GM18517 (cell line): ENCODE data around the gene KLHL35.
"Not testable (repeated sequence)": the region's sequence is repeated elsewhere in the genome, so short reads cannot be mapped to it uniquely, and the experiment has no call there.

ENCODE experiments used
- ATAC-seq: cut with Tn5 transposase; IDR thresholded peaks from one replicate; pipeline ENCODE4 v1.9.1; 2021; ENCODE audit warnings: mild to moderate bottlenecking, moderate library complexity; ENCODE audit not compliant: unreplicated experiment

The KLHL35 gene

DNA sequence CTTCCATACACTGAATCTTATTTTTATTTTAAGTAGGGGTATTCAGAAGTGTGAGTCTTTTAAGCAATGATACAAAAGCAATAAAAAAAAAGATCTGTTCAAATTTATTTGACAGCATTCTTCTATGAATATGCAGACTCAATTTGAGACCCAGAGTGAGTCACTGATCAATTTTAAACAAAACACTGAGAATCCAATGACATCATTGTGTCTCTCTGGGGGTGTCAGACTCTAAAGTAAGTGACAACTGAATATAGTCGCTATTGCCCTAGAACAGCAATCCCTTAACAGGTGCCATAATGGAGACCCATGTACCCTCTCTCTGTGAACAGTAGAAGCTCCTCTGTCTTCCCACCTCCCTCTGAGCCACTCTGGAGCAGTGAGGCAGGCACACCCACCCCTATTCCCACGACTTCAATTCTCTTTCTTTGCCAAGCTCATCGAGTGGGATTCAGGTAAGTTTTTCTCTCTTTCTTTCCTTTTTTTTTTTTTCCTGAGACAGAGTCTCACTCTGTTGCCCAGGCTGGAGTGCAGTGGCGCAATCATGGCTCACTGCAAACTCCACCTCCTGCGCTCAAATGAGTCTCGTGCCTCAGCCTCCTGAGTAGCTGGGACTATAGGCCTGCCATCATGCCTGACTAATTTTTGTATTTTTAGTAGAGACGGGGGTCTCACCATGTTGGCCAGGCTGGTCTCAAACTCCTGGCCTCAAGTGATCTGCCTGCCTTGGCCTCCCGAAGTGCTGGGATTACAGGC is 38.7 kb downstream of the KLHL35 start:
- no peak for ATAC-seq

- no peak for ATAC-seq
Measured at GRCh38 chr11:75389925-75390324, 43.1 kb downstream of the KLHL35 start.

DNA sequence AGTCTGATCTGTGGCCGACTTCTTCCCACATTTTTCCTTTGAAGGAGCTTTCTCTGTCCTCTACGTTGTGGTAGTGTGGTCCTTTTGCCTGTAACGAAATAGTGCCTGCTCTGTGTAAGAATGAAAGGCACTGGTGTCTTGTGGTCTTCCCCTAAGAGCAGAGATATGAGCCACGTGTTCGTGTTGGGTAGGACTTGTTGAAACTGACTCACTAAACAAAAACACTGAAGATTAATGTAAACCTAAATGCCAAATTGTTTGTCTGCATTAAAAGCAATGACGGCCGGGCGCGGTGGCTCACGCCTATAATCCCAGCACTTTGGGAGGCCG is 43.8 kb downstream of the KLHL35 start:
- ATAC-seq = no peak

- ATAC-seq = no peak
Measured at GRCh38 chr11:75388386-75389275, 44.4 kb downstream of the KLHL35 start.

DNA sequence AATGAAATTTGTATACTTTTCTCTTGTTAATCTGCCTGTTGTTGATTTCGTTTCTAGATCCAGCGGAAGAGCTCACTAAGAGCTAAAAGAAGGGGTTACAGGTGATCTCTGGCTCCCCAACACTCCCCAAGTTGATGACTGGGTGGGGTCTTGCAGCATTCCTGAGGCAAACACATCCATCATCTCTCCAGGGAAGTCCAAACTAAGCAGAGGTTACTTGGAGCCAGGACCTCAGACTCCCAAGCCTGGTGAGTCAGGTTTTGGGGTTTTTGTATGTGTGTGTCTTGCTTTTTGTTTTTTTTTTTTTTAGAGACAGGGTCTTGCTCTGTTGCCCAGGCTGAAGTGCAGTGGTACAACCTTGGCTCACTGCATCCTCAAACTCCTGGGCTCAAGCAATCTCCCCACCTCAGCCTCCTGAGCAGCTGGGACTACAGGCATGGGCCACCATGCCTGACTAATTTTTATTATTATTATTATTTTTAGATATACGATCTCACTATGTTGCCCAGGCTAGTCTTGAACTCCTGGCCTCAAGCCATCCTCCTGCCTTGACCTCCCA is 45.2 kb downstream of the KLHL35 start:
- ATAC-seq = no peak

DNA sequence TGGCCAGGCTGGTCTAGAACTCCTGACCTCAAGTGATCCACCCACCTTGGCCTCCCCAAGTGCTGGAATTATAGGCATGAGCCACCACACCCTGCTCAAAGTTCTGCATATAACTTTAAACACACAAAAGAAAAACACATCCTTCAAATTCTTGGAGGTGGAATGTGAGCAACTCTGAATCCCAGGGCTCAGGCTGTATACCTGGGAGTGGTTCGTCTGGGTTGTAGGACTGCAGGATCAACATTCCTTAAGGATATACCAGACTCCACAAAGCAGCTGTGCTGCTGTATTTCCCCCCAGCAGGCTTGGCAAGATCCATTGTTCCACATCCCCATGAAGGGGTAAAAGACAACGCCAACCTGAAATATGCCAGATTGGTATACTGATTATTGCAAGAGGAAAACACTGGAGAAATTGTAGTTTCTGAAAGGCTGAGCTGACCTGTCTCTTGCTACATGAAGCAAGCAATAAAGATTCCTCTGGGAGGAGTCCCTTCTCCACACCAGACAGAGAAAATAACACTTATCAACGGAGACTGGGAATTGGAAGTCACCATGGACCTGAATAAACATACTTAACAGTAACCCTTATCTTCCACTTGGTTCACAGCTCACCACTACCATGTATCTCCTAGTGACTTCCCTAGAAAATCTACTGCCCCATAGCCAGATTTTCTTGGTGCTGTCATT is 45.9 kb downstream of the KLHL35 start:
- no peak for ATAC-seq

- no peak for ATAC-seq
Measured at GRCh38 chr11:75384438-75385080, 48.4 kb downstream of the KLHL35 start.

DNA sequence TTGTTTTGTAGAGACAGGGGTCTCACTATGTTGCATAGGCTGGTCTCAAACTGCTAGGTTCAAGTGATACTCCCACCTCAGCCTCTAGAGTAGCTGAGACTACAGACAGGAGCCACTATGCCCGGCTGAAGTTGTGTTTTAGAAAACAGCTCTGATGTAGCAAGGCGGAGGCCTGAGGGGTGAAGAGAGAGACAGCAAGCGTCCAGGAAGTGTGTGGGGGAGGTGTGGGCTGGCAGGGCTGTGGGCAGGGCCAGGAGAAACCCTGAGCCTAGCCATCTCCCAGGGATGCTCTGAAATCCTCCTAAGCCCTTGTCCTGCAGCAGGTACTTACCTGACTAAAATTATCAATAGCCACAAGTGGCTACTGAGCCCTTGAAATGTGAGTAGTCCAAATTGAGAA is 49.8 kb downstream of the KLHL35 start:
- ATAC-seq = no peak

- no peak for ATAC-seq
Measured at GRCh38 chr11:75380716-75381420, 52.1 kb downstream of the KLHL35 start.

DNA sequence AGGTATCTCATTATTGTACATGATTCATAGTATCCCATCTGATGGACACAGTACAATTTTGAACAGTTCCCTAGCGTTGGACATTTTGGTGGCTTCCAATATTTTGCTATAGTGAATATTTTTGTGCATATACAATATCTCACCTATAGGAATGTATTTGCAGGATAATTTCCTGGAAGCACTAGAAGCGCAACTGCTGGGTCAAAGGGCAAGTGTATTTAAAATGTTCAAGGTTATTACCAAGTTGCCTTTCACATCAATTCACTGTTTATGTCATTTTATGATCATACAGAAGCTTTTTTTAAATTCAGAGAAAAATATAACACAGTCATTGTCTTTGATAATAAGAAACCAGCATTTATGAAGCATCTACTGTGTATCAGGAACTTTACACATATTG is 52.8 kb downstream of the KLHL35 start:
- no peak for ATAC-seq

DNA sequence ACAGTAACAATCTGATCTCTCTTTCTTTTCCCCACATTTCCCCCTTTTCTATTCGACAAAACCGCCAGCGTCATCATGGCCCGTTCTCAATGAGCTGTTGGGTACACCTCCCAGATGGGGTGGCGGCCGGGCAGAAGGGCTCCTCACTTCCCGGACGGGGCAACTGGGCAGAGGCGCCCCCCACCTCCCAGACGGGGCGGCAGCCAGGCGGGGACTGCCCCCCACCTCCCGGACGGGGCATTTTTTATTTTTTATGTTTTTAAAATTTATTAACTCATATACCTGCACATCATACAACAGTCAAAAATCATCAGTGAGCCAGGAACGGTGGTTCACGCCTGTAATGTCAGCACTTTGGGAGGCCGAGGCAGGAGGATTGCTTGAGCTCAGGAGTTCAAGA is 54.2 kb downstream of the KLHL35 start:
- ATAC-seq = not testable (repeated sequence)

GRCh38 chr11:75376175-75376574 is 56.8 kb downstream of the KLHL35 start:
- no peak for ATAC-seq

DNA sequence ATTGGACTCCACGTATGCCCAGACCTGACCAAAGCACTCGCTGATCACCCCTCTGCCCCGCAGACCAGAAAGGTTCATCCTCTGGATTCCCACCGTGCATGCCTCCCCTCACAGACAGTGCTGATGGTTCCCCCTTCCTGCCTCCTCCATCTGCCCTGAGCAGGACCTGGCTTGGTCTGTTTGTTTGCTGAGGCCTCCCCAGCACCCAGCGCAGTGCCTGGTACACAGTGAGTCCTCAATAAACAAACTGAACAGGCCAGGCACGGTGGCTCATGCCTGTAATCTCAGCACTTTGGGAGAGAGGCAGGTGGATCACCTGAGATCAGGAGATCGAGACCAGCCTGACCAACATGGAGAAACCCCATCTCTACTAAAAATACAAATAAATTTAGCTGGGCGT is 57.4 kb downstream of the KLHL35 start:
- ATAC-seq = no peak

GRCh38 chr11:75374646-75375045 is 58.4 kb downstream of the KLHL35 start:
- no peak for ATAC-seq

DNA sequence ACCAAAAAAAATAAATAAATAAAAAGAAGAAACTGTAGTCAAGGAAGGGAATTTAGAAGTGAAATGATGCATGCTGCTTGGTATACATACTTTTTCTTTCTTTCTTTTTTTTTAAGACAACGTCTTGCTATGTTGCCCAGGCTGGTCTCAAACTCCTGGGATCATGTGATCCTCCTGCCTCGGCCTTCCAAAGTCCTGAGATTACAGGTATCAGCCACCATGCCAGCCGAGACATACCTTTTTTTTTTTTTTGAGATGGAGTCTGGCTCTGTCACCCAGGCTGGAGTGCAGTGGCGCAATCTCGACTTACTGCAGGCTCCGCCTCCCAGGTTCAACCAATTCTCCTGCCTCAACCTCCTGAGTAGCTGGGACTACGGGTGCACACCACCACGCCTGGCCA is 59.8 kb downstream of the KLHL35 start:
- ATAC-seq = no peak
